Epithelial cell of proximal tubule (primary cell): ENCODE results near the gene FYN. TPM values are rescaled to one million over a fixed set of nuclear protein-coding genes. Genes with fewer than 3 reads are reported as not detected.
"Not testable (repeated sequence)": the region's sequence is repeated elsewhere in the genome, so short reads cannot be mapped to it uniquely, and the experiment has no call there.

Source experiments
- DNase-seq: peaks from one replicate; pipeline ENCODE4 v3.0.0-alpha.2; 2011; ENCODE audit warnings: low read depth
- H3K4me3 ChIP-seq: 2 replicates; pipeline ENCODE4 v1.5.1; 2011; ENCODE audit warnings: low read depth, mild to moderate bottlenecking, low read length
- total RNA-seq: library from RNA; depleted of rRNA; stranded (reverse); fragments of >200 nt; gene quantifications from 2 replicates; pipeline ENCODE4 v1.2.3, GENCODE V29; 2015
- TF ChIP-seq, protein P1 (sequence below): conservative IDR thresholded peaks from 2 replicates; pipeline ENCODE4 v1.5.1; 2012; ENCODE audit warnings: low read depth, mild to moderate bottlenecking, low read length

FYN gene
- total RNA-seq, 1 donor from 2014 or later: 55.4 TPM

DNA sequence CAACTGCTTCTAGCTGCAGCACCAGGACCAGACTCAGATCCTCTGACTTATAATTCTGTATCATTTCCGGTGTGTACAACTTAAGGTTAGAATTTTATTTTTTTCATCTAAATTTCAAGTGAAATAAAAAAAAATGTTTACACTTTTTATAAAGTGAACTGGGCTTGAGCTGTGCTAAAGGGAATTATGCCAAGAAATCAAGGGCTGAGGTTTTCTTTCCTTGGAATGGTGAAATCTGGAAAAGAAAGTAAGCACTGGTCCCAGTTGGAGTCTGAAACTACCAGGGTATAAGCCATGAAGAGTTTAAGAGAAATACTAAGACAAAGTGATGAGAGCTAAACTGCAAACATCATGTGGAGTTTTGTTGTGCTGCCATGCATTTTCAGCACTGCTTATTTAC lies 21.7 kb upstream of the FYN start:
- no peak for DNase-seq
- H3K4me3 ChIP-seq: no peak overlapping the region
- TF ChIP-seq, protein P1, sequence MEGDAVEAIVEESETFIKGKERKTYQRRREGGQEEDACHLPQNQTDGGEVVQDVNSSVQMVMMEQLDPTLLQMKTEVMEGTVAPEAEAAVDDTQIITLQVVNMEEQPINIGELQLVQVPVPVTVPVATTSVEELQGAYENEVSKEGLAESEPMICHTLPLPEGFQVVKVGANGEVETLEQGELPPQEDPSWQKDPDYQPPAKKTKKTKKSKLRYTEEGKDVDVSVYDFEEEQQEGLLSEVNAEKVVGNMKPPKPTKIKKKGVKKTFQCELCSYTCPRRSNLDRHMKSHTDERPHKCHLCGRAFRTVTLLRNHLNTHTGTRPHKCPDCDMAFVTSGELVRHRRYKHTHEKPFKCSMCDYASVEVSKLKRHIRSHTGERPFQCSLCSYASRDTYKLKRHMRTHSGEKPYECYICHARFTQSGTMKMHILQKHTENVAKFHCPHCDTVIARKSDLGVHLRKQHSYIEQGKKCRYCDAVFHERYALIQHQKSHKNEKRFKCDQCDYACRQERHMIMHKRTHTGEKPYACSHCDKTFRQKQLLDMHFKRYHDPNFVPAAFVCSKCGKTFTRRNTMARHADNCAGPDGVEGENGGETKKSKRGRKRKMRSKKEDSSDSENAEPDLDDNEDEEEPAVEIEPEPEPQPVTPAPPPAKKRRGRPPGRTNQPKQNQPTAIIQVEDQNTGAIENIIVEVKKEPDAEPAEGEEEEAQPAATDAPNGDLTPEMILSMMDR: no peak

DNA sequence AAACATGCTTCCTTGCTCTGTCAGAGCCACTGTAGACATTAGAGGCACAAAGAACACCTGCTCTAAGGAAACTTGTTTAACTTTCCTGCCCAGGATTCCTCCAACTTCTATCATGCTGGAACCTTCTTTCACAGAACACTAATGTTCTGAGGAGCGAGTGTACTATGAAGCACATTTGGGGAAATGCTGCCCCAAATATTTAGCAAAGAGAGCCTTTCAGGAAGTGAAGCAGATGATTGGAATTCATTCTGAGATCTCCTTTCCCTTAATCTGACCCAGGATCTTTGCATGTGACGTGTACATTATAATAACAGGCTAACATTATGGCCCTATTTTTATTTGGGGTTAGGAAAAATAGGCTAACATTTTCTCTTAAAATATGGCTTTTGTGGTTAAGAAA lies 21.0 kb upstream of the FYN start:
- DNase-seq: no peak
- TF ChIP-seq, protein P1: no peak
- no peak overlapping the region for H3K4me3 ChIP-seq

GRCh38 chr6:111892431-111892830 lies 19.2 kb upstream of the FYN start:
- TF ChIP-seq, protein P1: no peak
- DNase-seq: no peak
- no peak overlapping the region for H3K4me3 ChIP-seq

DNA sequence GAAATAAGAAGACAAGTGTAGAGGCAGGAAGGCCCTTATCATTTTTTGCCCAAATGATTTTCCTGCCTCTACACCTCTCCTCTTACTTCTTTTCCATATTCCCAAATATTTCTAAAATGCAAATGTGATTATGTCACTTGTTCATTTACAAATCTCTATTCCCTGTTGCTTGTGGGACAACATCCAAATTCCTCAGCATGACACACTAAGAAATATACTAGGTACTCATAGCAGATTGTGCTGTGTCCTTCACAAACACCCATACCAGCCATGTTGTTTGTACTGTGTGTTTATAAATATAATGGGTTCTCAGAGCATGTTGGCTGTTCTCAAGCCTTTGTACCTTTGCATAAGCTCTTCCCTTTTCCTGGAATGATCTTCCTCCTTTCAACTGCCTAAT lies 17.7 kb upstream of the FYN start:
- no peak for DNase-seq
- no peak overlapping the region for H3K4me3 ChIP-seq
- TF ChIP-seq, protein P1: no peak

DNA sequence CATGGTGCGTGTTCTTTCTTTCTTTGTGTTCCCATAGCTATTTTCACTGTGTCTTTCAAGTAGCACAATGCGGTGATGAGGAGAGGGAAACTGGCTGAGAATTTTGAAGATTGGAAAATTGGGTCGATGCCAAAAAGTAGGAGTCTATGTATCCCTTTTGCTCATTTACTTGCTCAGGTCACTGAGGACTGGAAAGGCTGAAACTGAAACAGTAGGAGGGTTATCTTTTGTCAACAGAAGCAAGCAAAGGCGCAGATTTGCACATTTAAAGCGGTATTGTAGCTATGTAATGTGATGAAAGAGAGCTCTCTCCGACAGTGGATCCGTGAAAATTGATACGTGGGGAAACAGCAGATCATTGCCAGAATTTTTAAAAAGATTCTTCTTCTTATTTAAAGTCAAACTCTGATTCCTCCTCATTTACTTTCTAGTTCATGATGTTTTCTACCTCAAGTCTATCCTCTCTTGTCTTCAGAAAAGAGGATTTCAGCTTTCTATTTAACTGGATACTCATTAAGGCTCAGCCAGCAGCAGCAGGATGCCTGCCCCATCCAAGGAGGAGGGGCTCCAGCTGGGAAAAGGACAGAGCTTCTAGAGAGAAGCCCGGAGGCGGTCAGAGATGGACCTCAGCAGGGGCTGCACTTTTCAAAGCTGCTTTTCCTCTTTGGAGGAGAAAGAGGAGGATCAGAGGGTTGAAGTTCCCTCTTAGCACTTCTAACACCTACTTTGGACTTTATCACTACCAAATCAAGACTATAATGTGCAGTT lies 15.9 kb upstream of the FYN start:
- TF ChIP-seq, protein P1: no peak
- H3K4me3 ChIP-seq: no peak overlapping the region
- no peak for DNase-seq

DNA sequence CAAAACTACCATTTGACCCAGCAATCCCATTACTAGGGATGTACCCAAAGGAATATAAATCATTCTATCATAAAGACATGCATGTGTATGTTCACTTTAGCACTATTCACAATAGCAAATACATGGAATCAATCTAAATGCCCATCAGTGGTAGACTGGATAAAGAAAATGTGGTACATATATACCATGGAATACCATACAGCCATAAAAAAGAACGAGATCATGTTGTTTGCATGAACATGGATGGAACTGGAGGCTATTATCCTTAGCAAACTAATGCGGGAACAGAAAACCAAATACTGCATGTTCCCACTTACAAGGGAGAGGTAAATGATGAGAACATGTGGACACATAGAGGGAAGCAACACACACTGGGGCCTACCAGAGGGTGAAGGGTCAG lies 13.5 kb upstream of the FYN start:
- not testable (repeated sequence) for DNase-seq, H3K4me3 ChIP-seq

- DNase-seq: no peak
- TF ChIP-seq, protein P1: no peak
- H3K4me3 ChIP-seq: no peak overlapping the region
Measured at GRCh38 chr6:111885373-111886027, 12.2 kb upstream of the FYN start.
